Stimulated activated CD8-positive, alpha-beta memory T cell treated with anti-CD3 and anti-CD28 coated beads, Interleukin-2, amount 100 ng/mL, for 48 hours (primary cell): ENCODE data around the gene KLHL35.
A peak's percentile ranks its signal among the peaks of the same experiment; 100 is the strongest.

Experiments
- DNase-seq, 2 donors: peaks; one replicate each; pipeline ENCODE4 v3.0.0-alpha.2; 2020; ENCODE audit warnings: low read depth in 2 of 2

KLHL35 gene

DNA sequence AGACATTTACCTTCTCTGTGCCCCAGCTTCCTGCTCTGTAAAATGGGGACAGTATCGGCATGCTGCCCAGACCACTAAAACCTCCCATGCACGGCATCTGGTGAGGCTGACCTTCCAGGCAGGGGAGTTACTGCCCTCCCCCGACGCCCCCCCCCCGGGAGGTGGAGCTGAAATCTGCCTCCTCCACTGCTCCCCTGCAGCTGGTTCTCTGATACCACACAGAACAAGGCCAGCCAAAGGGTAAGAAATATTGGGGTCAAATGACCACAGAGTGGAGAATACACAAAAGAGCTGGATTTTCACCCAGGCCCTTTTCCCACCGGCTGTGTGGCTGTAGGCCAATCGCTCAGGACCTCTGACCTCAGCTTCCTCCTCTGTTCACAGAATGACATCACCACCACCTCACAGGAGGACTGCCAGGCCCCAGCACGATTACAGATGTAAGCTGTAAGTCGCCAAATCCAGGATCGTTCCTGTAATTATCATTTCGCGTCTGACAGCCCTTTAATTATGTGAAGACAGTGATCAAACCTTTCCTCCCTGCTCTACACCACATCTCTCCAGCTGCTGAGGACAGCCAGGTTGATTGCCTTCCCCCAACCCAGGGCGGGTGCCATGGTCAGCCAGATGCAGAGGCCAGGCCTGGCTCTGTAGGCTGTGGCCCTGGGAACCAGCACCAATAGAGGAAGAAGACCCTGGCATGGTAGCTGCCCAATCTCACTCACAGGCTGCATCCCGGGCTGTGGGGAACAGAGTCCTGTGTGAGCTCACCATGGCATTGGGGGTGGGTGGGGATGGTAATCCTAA is 35.7 kb upstream of the KLHL35 start:
- no peak for DNase-seq

DNA sequence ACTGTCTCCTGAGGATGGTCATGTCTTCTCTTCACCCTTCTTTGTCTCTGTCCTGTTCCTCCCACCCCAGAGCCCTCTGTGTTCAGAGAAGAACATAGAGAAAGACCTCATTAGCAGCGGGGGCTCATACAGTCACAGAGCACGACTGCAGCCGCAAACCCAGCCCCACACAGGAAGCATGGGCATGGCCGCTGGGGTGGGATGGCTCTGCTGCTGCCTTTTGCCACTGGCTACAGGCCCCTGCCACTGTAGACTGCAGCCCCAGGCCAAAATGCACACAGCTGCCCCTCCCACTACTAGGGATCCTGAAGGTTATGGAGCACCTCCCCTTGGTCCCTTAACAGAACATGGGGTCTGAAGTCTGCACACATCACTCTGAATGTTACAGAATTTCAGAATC is 34.9 kb upstream of the KLHL35 start:
- DNase-seq: no peak

DNA sequence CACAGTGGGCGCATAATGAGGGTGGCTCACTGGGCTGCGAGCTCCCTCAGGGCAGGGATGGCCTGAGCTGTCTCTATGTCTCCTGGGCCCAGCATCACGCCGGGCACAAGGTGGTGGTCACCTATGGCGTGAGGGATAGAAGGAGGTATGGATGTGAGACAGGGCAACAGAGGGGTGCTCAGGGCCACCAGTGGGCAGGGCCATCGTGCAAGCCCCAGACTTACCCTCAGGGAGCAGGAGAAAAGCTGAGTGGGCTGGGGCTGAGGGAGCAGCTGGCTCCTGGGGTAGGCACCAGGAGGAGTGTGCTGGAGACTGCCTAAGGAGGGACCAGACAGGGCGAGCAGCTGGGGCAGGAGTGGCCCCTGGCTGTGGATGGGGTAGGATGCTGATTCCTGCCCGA is 34.3 kb upstream of the KLHL35 start:
- no peak for DNase-seq

DNA sequence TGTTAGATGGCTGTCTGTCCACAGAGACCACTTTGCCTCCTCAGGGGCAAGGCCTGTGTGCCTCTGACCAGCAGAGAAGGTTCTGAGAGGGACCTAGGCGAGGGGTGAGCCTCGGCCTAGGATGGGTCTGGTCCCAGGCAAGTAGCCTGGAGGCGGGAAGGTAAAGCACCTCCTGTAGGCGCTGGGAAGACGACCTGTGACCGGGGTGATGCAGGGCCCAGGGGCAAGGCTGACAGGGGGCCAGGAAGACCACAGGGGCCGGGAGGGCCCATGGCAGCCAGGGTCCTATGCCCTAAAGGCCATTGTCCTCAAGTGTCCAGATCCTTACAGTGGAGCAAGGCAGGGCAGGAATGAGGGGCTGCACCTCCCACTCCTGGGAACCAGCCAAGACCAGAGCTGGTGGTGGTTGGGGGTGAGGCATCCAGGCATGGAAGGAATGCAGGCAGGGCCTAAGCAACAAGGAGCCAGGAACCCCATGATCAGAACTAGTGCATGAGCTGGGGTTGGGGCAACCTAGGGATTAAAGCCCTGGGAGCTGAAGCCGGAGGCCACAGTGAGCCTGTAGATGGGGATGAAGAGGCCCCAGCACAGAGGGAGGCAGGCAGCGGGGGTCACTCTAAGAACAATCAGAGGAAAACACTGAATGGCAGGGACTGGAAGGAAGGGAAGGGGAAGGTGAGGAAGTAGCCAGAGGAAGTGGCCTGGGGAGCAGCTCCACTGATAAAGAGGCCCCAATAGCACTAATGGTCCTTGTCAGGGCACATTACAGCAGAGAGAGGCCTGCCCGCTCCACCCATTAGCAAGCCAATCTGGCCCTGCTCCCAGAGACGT is 32.9 kb upstream of the KLHL35 start:
- DNase-seq: no peak

DNA sequence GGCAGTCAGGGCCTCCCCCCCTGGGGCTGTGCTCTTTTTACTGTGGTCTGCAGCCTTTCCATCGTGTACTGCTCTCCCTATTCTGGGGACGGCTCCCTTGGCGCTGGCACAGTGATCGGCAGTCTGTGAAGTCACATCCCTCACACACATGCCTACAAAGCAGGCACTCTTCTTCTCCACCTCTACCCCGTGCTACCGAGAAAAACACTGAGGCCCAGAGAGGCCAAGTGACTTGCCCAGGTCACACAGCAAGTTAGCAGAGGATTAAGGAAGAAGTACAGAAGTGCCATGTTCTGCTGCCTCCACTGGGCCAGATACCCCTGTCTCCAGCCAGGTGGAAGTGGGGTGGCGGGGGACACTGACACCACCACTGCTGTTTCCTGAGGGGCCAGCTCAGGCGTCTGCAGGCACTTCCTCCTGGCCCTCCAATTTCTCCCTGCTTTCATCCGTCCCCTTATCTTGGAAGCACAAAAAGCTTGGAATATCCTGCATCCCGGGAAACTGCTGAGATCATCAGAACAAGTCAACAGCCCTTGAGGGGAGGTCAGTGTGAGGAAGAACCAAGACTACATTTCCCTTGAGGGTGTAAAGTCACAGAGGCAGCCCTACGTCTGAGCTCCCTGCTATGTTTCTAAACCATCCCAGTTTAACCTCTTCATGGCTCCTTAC is 30.2 kb upstream of the KLHL35 start:
- DNase-seq: no peak

DNA sequence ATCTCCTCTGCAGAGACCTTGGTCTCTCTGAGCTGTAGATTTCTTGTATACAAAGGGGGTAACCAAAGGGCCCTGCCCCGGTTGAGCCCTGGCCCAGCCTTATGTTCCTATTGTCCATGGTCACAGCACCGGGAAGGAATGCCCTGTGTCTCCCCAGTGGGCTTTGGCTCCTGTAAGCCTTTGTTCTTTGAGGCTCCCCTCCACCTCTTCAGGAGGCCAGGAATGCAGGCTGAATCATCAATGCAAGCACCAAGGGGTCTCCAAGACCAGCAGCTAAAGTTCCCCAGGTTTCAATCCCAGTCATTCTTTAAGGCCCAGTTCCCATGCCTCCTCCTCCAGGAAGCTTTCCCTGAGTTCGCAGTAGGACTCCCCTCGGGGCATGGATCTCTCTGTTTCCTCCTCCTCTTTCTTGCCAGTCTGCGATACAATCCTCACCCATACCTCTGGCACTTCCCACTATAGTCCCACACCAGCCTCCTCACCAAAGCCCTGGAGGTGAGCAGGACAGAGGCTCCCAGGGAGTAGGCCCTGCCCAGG is 29.2 kb upstream of the KLHL35 start:
- DNase-seq: no peak

DNA sequence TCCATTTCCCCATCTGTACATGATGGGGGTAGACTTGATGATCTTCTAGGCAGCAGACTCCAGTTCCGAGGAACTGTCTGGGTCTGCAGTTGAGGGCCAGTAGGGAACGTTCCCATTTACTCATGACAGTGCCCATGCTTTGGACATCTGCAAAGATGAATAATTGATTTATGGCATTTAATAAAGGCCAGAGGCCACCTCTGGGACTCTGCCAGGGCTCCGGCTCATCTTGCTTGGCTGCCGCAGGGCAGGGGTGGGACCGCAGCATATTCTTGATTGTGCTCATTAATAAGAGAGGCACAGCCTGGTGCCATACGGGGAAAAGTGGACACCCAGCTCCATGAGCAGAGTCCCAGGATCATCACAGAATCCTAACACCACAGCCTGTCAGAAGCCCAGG is 28.1 kb upstream of the KLHL35 start:
- DNase-seq: no peak

DNA sequence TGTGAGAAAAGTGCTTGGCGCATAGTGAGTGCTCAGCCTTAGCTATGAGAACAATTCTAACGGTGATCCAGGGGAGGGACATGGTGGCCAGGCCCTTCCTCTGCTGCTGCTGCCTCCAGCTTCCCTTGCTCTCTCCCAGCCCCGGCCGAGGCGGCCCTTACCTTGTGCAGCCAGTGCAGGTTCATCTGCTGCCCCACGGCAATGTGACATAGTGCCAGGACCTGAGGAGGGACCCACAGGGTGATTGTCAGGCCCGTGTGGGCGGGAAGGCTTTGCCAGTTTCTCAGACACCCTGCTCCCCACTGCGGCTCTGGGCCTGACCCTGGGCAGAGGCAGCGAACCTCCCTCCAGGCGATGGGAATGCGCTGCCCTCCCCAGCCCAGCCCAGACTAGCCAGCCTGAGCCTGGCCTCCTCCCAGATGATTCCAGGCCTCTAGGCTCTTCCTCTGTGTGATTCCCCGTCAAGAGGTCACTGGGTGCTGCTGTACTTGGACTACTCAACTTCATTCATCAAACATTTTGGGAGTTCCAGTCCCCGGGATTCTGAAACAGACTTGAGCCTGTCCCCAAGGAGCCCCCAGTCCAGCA is 23.7 kb upstream of the KLHL35 start:
- DNase-seq: no peak

DNA sequence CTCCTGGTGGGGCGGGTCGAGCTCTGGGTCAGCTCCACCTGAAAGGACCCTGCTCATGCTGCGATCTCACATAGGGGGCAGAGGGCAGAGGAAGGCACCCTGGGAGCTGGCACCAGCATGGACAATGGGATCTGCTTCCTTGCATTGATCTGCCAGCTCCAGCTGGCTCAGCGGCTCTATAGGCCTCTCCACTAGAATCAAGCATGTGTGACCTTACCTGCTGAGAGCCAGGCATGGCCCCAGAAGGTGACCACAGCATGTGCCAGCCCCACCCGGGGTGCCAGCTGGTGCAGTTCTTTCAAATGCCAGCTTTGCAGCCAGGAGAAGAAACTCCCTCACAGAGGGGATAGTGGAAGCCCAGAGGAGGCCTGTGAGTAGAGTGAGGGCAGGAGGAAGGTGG is 22.0 kb upstream of the KLHL35 start:
- no peak for DNase-seq

DNA sequence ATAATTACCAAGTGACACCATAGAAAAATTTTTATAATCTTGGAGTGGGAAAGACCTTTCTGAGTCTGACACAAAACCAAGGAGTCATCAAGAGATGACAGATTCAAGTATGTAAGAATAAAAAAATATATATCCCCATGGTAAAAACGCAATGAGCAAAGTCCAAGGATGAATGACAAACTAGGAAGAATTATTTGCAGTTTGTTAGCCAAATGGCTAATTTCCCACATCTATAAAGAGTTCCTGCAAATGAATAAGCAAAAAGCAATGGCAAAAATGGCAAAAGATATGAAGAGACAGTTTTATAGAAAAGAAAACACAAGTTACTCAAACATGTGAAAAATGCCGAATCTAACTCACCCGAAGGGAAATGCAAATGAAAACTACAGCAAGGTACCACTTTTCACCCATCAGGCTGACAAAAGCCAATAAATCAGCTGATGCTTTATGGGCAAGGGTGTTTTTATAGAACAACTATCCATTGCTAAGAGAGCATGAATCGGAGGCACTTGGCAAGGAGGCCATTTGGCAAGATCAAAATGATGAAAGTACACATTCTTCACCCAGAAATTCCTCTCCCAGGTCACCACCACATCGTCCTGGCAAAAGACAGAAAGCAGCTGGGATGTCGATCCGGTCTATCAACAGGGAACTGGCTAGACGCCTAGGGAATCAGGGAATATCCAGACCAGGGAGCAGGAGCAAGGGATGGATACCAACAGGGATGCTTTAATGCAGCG is 21.1 kb upstream of the KLHL35 start:
- DNase-seq: no peak

DNA sequence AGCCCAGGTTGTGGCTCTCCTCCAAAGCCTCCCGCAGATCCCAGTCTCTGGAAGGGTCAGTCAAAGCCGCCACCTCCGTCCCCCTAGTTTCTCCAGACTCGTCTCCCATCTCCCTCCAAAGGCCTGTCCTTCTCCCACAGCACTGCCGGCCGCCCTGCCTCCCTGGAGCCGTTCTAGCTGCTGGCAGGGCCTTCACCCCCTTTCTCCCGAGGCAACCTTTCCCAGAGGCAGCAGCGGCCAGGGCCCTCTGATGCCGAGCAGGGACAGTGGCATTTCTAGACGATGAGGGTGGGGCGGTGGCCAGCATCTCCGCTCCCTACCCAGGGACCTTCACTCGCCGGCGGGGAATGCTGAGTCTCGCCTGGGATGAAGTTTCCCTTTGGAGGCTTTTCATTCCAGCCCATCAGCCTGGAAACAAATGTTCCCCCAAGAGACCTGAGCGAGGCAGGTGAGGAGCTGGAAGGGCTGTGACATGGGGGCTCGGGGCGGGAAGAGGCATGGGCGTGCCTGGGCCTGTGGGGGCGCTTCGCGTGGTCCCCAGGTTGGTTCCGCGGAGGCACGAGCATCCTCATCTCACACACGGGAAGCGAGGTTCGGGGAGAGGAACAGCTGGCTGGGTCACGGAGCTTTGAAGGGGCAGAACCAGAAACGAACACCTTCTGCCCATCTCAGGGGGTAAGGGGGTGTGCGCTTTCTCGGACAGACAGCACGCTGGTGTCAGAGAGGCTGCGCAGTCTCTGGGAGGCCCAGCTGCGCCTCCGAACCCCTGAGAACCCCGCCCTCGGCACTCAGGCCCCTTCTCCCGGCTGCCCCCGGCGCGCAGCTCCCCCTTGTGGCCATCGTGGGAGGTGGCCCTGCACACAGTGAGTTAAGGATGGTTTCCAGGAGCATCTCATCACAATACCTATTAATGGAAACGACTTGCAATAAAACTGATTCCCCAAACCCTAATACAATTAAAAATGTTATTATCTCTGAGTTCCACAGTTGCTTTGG is 18.1 kb upstream of the KLHL35 start:
- DNase-seq: peak; percentile 27 to 39

DNA sequence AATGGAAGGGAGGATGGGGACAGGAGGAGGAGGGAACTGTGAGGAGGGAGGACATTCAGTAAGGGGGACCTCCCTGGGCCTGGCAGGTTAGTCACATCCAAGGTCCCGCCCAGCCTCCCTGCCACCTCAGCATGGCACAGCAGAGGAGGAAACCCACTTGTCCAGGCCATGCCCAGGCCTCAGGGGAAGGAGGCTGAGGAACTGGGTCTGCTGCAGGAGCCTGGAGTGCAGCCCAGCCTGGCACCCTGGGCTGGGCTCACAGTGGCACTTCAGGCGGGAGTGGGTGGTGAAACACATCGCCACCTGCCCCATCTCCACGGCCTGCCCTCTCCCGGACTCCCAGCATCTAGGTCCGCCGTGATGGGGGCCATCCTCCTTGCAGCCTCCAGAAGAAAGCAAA is 17.2 kb upstream of the KLHL35 start:
- no peak for DNase-seq

DNA sequence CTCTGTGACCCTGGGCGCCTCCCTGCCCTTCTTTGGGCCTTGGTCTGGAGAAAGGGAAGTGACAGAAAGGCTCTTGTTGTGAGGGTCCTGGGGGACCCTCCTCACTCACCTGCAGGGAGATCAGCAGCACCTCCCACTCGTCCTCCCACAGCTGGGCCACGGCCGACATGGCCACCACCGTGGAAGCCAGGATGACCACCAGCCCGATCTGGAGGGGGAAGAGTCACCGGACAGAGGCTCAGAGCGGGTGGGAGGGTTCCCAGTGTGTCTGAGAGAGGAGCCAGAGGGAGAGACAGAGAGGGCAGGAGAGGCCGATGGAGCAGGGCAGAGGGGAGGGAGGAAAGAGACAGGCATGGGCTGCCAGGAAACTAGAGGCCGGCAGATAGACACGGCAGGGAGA is 16.8 kb upstream of the KLHL35 start:
- DNase-seq: no peak

DNA sequence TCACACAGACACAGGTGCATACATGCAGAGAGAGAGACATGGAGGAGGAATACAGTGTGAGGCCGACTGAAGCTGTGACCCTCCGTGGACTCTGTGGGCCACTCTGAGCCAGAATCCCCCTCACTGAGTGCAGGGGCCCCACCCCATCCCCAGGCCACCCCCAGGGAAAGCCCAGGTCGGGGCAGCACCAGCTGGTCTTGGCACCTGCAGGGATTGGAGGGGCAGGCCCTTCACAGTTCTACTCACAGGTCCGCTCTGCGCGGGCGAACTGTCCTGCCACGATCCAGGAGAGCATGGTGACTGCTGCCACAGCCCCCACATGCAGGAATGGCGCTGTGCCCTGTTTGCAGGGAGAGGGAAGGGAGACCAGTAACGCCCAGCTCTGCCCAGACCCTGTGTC is 16.3 kb upstream of the KLHL35 start:
- no peak for DNase-seq

DNA sequence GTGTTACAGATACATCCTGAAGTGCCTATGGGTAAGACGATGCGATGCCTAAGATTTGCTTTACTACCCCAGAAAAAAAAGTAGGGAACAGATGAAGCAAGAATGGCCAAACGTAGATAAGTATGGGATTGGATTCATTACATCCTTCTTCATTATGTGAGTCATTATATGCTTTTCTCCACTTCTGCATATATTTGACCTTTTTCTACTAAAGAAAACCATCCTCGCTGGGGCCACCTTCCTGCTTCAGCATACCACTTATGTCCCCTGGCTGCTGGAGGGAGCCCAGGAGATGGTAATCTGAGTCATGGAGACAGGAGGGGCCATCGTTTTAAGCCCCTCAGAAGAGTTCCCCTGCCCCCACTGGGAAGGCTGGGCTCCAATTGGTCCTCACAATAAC is 14.4 kb upstream of the KLHL35 start:
- DNase-seq: no peak

DNA sequence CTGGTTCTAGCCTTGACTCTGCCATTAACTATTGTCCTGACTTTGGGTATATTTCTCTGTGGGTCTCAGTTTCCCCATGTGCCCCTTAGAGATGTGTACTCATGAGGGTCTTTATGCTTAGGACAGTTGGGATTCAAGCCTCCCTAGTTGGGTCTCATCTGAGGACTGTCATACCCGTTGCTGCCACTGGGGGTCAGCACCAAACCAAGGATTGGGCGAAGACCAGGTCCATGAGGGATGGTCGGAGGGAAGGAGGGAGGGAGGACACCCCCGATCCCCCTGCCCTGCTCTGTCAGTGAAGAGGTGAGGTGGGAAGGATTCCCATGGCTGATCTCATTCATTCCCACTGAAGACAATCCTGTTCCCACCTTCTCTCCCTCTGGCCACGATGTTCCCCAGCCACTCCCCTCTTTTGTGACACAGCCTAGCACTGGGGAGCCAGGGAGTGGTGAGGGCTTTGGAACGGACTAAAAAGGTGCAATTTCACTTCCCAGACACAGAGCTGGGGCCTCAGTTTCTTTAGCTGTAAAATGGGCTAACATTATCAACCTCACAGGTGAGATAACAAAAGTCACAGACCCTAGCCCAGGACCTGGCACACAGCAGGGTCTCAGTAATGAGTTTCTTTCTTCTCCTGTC is 12.4 kb upstream of the KLHL35 start:
- peak; percentile 46 to 68 for DNase-seq

DNA sequence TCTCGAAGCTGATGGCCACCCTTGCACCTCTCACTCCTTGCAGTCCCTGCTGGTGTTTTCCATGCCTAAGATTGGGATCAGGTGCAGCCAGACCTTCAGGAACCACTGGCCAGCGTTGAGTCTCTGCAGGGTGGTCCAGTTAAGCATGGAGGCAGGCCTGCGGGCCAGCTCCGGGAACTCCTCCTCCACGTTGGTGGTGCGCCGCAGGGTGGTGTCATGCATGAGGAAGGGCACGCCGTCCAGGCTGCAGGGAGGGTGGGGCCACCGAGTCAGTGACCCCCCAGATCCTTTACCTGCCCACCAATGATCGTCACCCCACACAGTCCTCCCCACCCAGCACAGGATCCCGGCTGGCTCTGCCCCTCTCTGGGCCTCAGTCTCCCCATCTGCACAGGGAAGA is 10.0 kb upstream of the KLHL35 start:
- no peak for DNase-seq

DNA sequence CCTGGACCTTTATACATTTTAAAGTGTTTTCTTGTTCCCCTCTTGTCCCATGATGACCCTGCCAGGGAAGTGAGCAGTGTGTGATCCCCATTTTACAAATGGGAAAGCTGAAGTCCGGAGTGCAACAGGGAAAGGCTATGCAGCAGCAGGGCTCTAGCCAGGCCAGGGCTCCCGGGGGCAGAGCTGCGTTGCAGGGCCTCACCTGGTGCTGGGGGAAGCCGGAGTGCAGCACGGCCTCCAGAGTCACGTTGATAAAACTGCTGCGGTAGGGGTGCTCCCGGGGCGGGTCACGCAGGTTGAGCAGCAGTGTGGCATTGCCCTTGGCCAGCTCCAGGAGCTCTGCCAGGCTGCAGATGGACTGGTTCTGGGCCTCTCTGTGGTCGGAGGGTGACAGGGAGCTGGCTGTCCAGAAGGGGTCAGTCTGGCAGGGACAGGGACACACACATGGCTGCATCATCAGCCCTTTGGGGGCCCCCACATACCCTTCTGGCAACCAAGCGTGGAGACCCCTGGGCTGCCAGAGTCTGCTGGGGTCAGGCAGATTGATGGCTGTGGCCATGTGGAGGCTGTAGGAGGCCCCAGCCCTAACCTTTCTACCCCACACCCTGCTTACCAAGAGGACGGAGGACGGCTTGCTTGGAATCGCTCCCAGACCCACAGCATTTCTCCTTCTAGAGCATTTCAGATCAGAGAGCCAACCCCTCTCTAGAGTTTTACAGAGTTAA is 9.3 kb upstream of the KLHL35 start:
- DNase-seq: no peak

DNA sequence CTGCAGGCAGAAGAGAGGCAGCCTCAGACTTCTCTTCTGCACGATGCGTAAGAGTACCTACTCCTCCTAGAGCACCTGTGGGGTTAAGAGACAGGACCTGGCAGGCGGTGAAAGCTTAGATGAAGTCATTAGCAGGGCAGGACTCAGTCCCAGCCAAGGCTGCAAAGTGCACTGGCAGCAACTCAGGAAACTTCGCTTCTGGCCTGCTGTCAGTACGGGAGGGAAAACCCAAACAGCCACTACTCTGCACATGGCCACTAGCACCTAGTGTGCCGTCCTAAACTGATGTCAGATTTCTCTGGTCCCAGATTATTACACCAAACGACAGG is 8.8 kb upstream of the KLHL35 start:
- no peak for DNase-seq
